T-cell (primary cell): ENCODE data around the gene UBE2A. TPM values are rescaled to one million over a fixed set of nuclear protein-coding genes. Genes with fewer than 3 reads are reported as not detected.
A peak's percentile ranks its signal among the peaks of the same experiment; 100 is the strongest.

Experiments used
- ATAC-seq, 4 experiments: fragments of 200-7000 bp in 3 of 4; fragments of 150-1000 bp in 1 of 4; cut with Tn5 transposase; replicated peaks in 1 of 4; 1 replicate in 3 of 4; 2 replicates in 1 of 4; pipeline ENCODE4 v1.10.0; 2021; ENCODE audit warnings: moderate library complexity in 3 of 4, mild to moderate bottlenecking in 2 of 4, moderate number of reproducible peaks in 1 of 4
- CTCF ChIA-PET, 2 donors: fragments of 300-600 bp; sonication (Branson Sonifier 250); formaldehyde crosslinking; loops; one replicate each; lab custom pipeline; 2022; ENCODE audit warnings: antibody characterized with exemption in 2 of 2; lab: Charles Lee
- POLR2A ChIA-PET, 2 donors: fragments of 300-600 bp; sonication (Branson Sonifier 250); formaldehyde crosslinking; loops; one replicate each; lab custom pipeline; 2022; ENCODE audit warnings: antibody characterized with exemption in 2 of 2; lab: Charles Lee
- DNase-seq, 35 experiments: peaks; one replicate each; pipeline versions ENCODE4 v3.0.0 to v3.0.0-alpha.2; 2013 to 2023
- H3K27ac ChIP-seq: one replicate; pipeline ENCODE4 v1.5.1; 2013; ENCODE audit warnings: low read length
- H3K27me3 ChIP-seq, 2 experiments: replicated peaks in 1 of 2; 1 replicate in 1 of 2; 2 replicates in 1 of 2; pipeline versions ENCODE4 v1.6.1 to v1.7.0; 2013; ENCODE audit warnings: low read length in 1 of 2, mixed read lengths in 1 of 2; ENCODE audit not compliant: control insufficient read depth in 2 of 2, insufficient read depth in 2 of 2; ENCODE audit errors: extremely low read depth in 1 of 2
- H3K36me3 ChIP-seq, 2 donors: 1 replicate in 1 of 2; 2 replicates in 1 of 2; pipeline versions ENCODE4 v1.6.1 to v1.7.0; 2013; ENCODE audit warnings: low read length in 1 of 2; ENCODE audit not compliant: control insufficient read depth in 2 of 2, insufficient read depth in 1 of 2; ENCODE audit errors: extremely low read depth in 1 of 2
- H3K4me1 ChIP-seq, 2 experiments: 1 replicate in 1 of 2; 2 replicates in 1 of 2; pipeline versions ENCODE4 v1.6.1 to v1.7.0; 2013; ENCODE audit warnings: low read length in 2 of 2, mixed read lengths in 1 of 2; ENCODE audit not compliant: insufficient read depth in 2 of 2, control insufficient read depth in 1 of 2; ENCODE audit errors: extremely low read depth in 1 of 2
- H3K4me3 ChIP-seq, 2 donors: 1 replicate in 1 of 2; 2 replicates in 1 of 2; pipeline versions ENCODE4 v1.5.1 to v1.7.0; 2013; ENCODE audit warnings: mild to moderate bottlenecking in 2 of 2, low read length in 1 of 2, moderate library complexity in 1 of 2; ENCODE audit not compliant: control insufficient read depth in 1 of 2; ENCODE audit errors: extremely low read depth in 1 of 2
- H3K9me3 ChIP-seq: 2 replicates; pipeline ENCODE4 v1.7.0; 2013
- H3K27ac Mint-ChIP-seq, 2 donors: one replicate each; pipeline ENCODE4 v1.8.0; 2020 to 2021; ENCODE audit warnings: mild to moderate bottlenecking in 2 of 2, mixed read lengths in 2 of 2
- H3K27me3 Mint-ChIP-seq, 2 donors: one replicate each; pipeline ENCODE4 v1.8.0; 2021 to 2022; ENCODE audit warnings: mixed read lengths in 2 of 2
- H3K36me3 Mint-ChIP-seq: one replicate; pipeline ENCODE4 v1.8.0; 2021; ENCODE audit warnings: mixed read lengths
- H3K4me1 Mint-ChIP-seq, 3 donors: one replicate each; pipeline ENCODE4 v1.8.0; 2020 to 2022; ENCODE audit warnings: mixed read lengths in 3 of 3, mild to moderate bottlenecking in 1 of 3
- H3K4me3 Mint-ChIP-seq, 3 donors: one replicate each; pipeline ENCODE4 v1.8.0; 2020 to 2022; ENCODE audit warnings: mild to moderate bottlenecking in 3 of 3, mixed read lengths in 3 of 3, moderate library complexity in 3 of 3
- H3K9me3 Mint-ChIP-seq, 3 donors: one replicate each; pipeline ENCODE4 v1.8.0; 2020 to 2022; ENCODE audit warnings: mixed read lengths in 3 of 3
- WGBS: methylation state at CpG from one replicate; pipeline ENCODE4 v1.1.5; 2013; ENCODE audit warnings: missing lambda C conversion rate; ENCODE audit not compliant: insufficient coverage; 5-methylcytosine and 5-hydroxymethylcytosine counted together
- total RNA-seq, 35 experiments: library from RNA in 6 of 35; stranded (reverse) in 6 of 35; fragments of 120-200 nt in 1 of 35; gene quantifications; one replicate each; pipeline versions ENCODE4 v1.2.1 to v1.2.4 and lab custom pipeline; 2013 to 2026

UBE2A gene
- total RNA-seq, 5 donors from 2014 or later (not counting 1 experiment from before 2014, with no cell fraction given): 40.2 to 75.3 (median 44.8) TPM

GRCh38 chrX:119617517-119618164, 43.3 kb downstream of the UBE2A start:
- peaks cover 9 to 18% (median 12%) of the 10 kb centered on the region in 3 donors for H3K4me1 Mint-ChIP-seq
- Histone ChIP-seq H3K36me3 (peaks cover 4 to 9% of the 10 kb centered on the region in 2 donors), H3K4me3 (no peak overlapping the region), H3K27me3 (no peaks in the 10 kb centered on the region), H3K27ac (no peak overlapping the region), H3K4me1 (no peaks in the 10 kb centered on the region), H3K9me3 (no peaks in the 10 kb centered on the region)
- WGBS: no CpG with 5 or more reads among the region's 15 CpGs
- H3K27ac Mint-ChIP-seq: peak overlapping the region; percentile 8 to 58
- ATAC-seq: no peak
- CTCF ChIA-PET: interaction anchor here (0.6 to 0.7 kb wide), 3 partner anchors 65 to 235 kb away, joined by 3 to 5 read pairs (median 3); partner anchors contain the start of gene UPF3B (in 1 of the 2)
- POLR2A ChIA-PET: interaction anchor here (0.6 to 1.9 kb wide), 5 partner anchors 9 to 111 kb away, joined by 3 to 7 read pairs (median 5); no protein-coding TSS in a partner anchor
- no peak overlapping the region for H3K4me3 Mint-ChIP-seq
- DNase-seq: peak in 1 of 35 experiments; percentile 6
- H3K9me3 Mint-ChIP-seq: no peaks in the 10 kb centered on the region
- no peaks in the 10 kb centered on the region for H3K36me3 Mint-ChIP-seq
- no peaks in the 10 kb centered on the region for H3K27me3 Mint-ChIP-seq

- H3K9me3 ChIP-seq: no peaks in the 10 kb centered on the region
- ChIA-PET POLR2A (interaction anchor here in 1 of 2 donors (0.6 kb wide), 2 partner anchors 14 to 105 kb away, joined by 3 to 4 read pairs; no protein-coding TSS in a partner anchor), CTCF (no interaction called here)
- no peaks in the 10 kb centered on the region for H3K27me3 ChIP-seq
- Mint-ChIP-seq H3K4me1 (peaks cover 9 to 18% (median 12%) of the 10 kb centered on the region in 3 donors), H3K9me3 (no peaks in the 10 kb centered on the region), H3K4me3 (no peak overlapping the region), H3K27ac (peak overlapping the region in 1 of 2 donors; percentile 58), H3K27me3 (no peaks in the 10 kb centered on the region), H3K36me3 (no peaks in the 10 kb centered on the region)
- no peak overlapping the region for H3K4me3 ChIP-seq
- ATAC-seq (no peak), DNase-seq (peak in 1 of 35 experiments; percentile 19)
- H3K36me3 ChIP-seq: peaks cover 4 to 12% of the 10 kb centered on the region in 2 donors
- H3K27ac ChIP-seq: no peak overlapping the region
- WGBS: no CpG with 5 or more reads among the region's 5 CpGs
- H3K4me1 ChIP-seq: no peaks in the 10 kb centered on the region
Measured at GRCh38 chrX:119618439-119618838, 44.1 kb downstream of the UBE2A start.

- DNase-seq (no peak), ATAC-seq (no peak)
- H3K36me3 ChIP-seq: peaks cover 13 to 31% of the 10 kb centered on the region in 2 donors
- H3K27me3 Mint-ChIP-seq: no peaks in the 10 kb centered on the region
- H3K27ac ChIP-seq: no peak overlapping the region
- H3K4me1 Mint-ChIP-seq: peaks cover 6 to 12% (median 8%) of the 10 kb centered on the region in 3 donors
- H3K4me3 ChIP-seq: no peak overlapping the region
- H3K9me3 ChIP-seq: no peaks in the 10 kb centered on the region
- H3K36me3 Mint-ChIP-seq: peaks cover 5% of the 10 kb centered on the region
- H3K4me3 Mint-ChIP-seq: no peak overlapping the region
- H3K4me1 ChIP-seq: no peaks in the 10 kb centered on the region
- H3K27me3 ChIP-seq: no peaks in the 10 kb centered on the region
- POLR2A ChIA-PET: interaction anchor here in 1 of 2 donors (0.6 kb wide), 1 partner anchor 25 kb away, joined by 3 read pairs; no protein-coding TSS in a partner anchor
- no peaks in the 10 kb centered on the region for H3K9me3 Mint-ChIP-seq
- CTCF ChIA-PET: interaction anchor here (0.5 to 0.9 kb wide), 2 partner anchors 13 to 17 kb away, joined by 3 to 6 read pairs; no protein-coding TSS in a partner anchor
- H3K27ac Mint-ChIP-seq: peak overlapping the region in 1 of 2 donors; percentile 25
- WGBS: 71% methylated on average over 2 of the region's 9 CpGs
Measured at GRCh38 chrX:119622356-119623232, 48.2 kb downstream of the UBE2A start.

GRCh38 chrX:119624417-119624816, 50.1 kb downstream of the UBE2A start:
- H3K27me3 ChIP-seq: no peaks in the 10 kb centered on the region
- H3K4me3 ChIP-seq: no peak overlapping the region
- H3K27me3 Mint-ChIP-seq: no peaks in the 10 kb centered on the region
- peaks cover 2 to 14% (median 6%) of the 10 kb centered on the region in 3 donors for H3K4me1 Mint-ChIP-seq
- peaks cover 13 to 37% of the 10 kb centered on the region in 2 donors for H3K36me3 ChIP-seq
- ATAC-seq (no peak), DNase-seq (no peak)
- no peak overlapping the region for H3K4me3 Mint-ChIP-seq
- H3K27ac ChIP-seq: no peak overlapping the region
- no peak overlapping the region for H3K27ac Mint-ChIP-seq
- H3K36me3 Mint-ChIP-seq: peaks cover 8% of the 10 kb centered on the region
- no peaks in the 10 kb centered on the region for H3K4me1 ChIP-seq
- WGBS: 100% methylated on average over 1 of the region's 11 CpGs
- CTCF ChIA-PET: no interaction called here
- no peaks in the 10 kb centered on the region for H3K9me3 Mint-ChIP-seq
- H3K9me3 ChIP-seq: no peaks in the 10 kb centered on the region
- POLR2A ChIA-PET: no interaction called here

- H3K36me3 Mint-ChIP-seq: peaks cover 8% of the 10 kb centered on the region
- Histone ChIP-seq H3K36me3 (peaks cover 13 to 41% of the 10 kb centered on the region in 2 donors), H3K27ac (no peak overlapping the region), H3K9me3 (no peaks in the 10 kb centered on the region), H3K4me3 (no peak overlapping the region), H3K27me3 (no peaks in the 10 kb centered on the region), H3K4me1 (no peaks in the 10 kb centered on the region)
- ChIA-PET CTCF (interaction anchor here in 1 of 2 donors (0.6 to 0.7 kb wide), 3 partner anchors 88 to 246 kb away, joined by 5 to 7 read pairs (median 5); no protein-coding TSS in a partner anchor), POLR2A (interaction anchor here in 1 of 2 donors (0.6 kb wide), 1 partner anchor 100 kb away, joined by 3 read pairs; no protein-coding TSS in a partner anchor)
- no peaks in the 10 kb centered on the region for H3K27me3 Mint-ChIP-seq
- WGBS: no CpG with 5 or more reads among the region's 10 CpGs
- peaks cover 0 to 9% (median 2%) of the 10 kb centered on the region in 3 donors for H3K4me1 Mint-ChIP-seq
- ATAC-seq (no peak), DNase-seq (no peak)
- H3K4me3 Mint-ChIP-seq: no peak overlapping the region
- H3K9me3 Mint-ChIP-seq: no peaks in the 10 kb centered on the region
- peak overlapping the region; percentile 39 to 55 for H3K27ac Mint-ChIP-seq
Measured at GRCh38 chrX:119624951-119625668, 50.7 kb downstream of the UBE2A start.
